CD4-positive, alpha-beta T cell treated with Interleukin-15 for 4 hours (primary cell): Measurements from ENCODE around the gene BST2.

Experiments
- DNase-seq: peaks from one replicate; pipeline ENCODE4 v3.0.0-alpha.2; 2020; ENCODE audit warnings: low spot score

The BST2 gene

DNA sequence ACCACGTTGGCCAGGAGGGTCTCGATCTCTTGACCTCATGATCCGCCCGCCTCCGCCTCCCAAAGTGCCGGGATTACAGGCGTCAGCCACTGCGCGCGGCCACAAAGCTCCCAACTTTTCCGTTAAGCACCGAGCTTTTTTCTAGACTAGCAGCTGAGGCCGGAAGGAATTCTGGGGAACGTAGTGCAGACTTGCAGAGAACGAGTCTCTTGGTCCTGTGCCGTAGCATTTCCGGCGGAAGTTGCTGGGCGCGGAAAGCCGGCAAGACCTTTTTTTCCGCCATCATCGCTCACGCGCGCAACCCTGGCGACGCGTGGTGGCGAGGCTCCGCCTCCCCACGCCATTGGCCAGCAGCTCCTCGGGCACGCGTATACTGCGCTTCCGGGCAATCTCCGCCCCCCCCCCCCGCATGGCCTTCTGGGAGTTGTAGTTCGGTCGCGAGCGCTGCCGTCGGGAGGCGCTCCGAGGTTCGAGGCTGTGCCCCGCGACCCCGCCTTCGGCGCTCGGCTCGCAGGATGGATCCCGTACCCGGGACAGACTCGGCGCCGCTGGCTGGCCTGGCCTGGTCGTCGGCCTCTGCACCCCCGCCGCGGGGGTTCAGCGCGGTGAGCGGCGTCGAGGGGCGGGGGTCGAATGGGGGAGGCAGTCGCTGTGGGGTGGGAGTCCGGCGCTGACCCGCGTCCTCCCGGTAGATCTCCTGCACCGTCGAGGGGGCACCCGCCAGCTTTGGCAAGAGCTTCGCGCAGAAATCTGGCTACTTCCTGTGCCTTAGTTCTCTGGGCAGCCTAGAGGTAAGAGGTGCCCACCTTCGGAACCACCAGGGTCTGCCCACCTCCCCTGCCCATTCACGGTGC is 14.4 kb upstream of the BST2 start, which contains the start of gene MVB12A:
Gene MVB12A (plus strand): TSS at position 427 of the 854 bp plus-strand sequence. CDS start 89 bp downstream, at position 516.
- DNase-seq: peak; percentile 97

DNA sequence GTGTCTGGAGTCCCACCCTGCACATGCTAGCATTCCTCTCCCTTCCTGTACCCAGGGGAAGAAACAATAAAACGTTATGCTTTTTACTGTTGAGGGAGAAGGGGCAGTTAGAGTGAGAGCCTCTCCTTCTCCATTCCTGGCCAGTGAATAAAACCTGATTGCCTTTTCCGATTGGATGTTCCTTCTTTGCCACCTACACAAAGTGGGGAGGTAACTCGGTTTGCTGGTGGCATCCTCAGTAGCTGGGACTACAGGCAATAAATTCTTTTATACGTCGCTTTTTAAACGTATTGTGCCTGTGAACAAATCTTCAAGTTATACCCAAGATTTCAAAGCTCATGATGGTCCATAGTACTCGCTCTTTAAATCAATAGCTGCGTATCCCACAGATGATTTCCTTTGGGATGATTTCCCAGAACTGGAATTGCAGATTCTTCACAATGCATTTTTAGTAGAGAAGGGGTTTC is 13.8 kb upstream of the BST2 start:
- no peak for DNase-seq

- DNase-seq: no peak
These were observed 13.3 kb upstream of the BST2 start for GRCh38 chr19:17418710-17419109.

DNA sequence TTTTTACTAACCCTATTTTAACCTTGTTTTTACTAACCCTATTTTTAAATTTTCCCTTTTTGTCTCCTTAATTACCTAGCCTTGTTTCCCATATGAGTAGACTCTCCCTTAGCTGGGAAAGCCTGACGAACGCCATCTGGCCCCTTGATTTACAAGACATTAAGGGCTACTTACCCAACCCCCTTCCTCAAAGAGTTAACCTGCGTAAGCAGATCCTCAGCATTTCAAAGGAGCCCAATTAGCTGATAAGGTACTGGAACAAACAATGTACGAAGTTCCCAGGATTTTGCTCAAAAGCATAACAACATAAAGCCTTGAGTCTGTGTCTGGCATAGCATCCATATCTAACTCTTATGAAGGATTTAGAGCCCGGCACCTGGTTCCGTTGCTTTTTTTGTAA is 9.7 kb upstream of the BST2 start:
- DNase-seq: no peak

GRCh38 chr19:17414097-17414496 is 8.7 kb upstream of the BST2 start:
- DNase-seq: no peak

DNA sequence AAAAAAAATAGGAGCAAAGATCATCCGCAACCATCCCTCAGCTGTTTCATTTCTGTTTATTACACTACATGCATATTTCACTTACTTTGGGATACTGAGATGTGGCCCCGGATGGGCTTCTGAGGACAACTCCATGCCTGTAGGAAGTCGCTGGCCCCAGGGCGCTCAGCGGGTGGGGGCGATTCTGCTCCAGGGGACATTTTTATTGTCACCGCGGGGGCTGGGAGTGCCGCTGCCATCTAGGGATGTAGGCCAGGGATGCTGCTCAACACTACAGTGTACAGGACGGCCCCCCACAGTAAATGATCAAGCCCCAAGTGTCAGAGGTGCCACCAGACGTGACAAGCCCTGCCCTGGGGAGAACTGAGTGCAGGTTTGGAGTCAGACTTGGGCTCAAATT is 6.4 kb upstream of the BST2 start:
- no peak for DNase-seq

- DNase-seq: no peak
These were observed 4.6 kb upstream of the BST2 start for GRCh38 chr19:17409990-17410389.

DNA sequence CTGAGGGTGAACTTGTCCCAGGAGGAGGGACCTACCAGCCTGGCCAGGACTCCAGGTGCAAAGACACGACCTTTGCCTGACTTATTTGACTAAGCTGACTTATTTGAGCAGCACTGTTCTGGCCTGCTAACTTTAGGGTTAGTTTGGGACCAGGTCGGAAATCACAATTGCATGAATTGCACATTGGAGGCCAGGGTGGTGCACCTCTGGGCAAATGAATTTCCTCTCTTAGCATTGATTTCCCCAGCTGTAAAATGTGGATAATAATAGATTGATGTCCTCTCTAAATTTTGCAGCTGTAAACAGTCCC is 1.4 kb upstream of the BST2 start:
- no peak for DNase-seq

DNA sequence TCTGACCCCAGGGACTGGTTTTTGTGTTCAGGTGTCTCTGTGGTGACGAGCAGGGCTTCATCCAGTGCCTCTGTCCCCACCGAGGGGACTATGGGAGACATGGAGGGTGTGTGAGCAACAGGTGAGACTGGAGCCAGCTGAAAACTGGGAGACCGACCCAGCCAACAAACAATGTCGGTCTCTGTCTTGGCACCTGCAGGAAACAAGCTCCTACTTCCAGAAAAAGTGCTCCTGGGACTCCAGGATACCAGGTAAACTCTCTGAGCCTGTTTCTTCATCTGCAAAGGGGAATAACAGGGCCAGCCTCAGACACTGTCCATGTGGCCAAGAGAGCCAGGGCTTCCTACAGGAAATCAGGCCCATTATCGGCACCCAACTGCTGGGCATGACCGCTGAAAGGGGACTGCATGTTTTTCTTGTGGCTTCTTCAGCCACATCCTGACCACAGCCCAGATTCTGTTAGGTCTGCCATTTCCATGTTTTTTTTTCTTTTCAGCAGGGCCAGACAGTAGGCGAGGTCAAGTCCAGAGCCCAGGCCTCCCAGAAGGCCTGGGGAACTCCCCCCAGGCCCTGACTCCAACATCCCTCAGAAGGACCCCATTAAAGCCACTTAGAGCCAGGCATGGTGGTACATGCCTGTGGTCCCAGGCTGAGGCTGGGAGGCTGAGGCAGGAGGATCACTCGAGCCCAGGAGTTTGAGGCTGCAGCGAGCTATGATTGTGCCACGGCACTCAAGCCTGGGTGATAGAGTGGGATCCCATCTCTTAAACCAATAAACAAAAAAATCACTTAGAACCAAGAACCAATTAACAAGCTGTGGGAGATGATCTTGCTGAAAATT is 836 bp upstream of the BST2 start:
- DNase-seq: no peak

- no peak for DNase-seq
These were observed 695 bp downstream of the BST2 start for GRCh38 chr19:17404621-17405249.

- DNase-seq: no peak
These were observed 1.4 kb downstream of the BST2 start for GRCh38 chr19:17404015-17404414.

- no peak for DNase-seq
These were observed 2.2 kb downstream of the BST2 start for GRCh38 chr19:17402982-17403855.

- DNase-seq: no peak
These were observed 3.8 kb downstream of the BST2 start for GRCh38 chr19:17401628-17402027.

DNA sequence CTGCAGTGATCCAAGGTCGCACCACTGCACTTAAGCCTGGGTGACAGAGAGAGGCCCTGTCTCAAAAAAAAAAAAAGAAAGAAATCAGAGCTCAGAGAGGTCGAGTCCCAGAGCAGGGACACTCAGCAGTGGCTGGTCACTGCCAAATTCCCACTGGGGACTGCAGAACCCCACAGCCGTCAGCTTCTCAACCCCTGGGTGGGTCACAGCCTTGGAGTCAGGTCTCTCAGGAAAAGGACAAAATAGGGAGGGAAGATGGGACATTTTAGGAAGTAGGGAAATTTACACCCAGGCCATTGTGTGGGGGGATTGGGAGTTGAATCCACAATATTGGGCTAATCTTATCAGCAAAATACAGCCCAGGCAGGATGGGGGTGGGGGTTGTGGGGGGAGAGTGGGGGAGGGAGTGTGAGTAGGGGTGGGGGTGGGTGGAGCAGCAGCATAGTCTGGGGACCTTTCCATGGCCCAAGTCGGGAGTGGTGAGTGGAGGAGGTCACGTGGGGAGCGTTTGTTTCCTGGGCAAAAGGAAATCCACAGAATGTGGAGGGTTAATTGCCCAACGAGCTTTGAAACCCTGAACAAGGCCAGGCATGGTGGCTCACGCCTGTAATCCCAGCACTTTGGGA is 6.4 kb downstream of the BST2 start:
- DNase-seq: no peak

DNA sequence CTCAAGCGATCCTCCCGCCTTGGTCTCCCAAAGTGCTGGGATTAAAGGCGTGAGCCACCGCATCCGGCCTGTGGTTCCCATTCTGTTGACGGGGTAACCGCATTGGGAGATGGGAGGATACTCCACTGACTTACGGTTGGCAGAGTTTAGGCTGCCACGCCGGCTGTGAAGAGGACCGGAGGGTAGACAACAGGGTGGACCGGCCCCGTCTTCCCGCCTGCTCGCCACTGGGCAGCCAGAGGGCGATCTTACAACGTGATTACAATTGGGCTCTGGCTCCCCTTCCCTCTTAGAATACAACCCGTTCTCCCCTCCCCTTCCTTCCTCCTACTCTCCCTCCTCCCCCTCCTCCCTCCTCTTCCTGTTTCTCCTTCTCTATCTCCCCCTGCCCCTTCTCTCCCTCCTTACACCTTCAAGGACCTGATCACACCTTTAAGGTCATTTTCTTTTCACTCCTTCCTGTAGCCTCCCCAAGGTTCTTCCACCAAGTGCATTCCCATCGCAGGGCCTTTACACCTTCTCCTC is 10.5 kb downstream of the BST2 start:
- peak; percentile 70 for DNase-seq

DNA sequence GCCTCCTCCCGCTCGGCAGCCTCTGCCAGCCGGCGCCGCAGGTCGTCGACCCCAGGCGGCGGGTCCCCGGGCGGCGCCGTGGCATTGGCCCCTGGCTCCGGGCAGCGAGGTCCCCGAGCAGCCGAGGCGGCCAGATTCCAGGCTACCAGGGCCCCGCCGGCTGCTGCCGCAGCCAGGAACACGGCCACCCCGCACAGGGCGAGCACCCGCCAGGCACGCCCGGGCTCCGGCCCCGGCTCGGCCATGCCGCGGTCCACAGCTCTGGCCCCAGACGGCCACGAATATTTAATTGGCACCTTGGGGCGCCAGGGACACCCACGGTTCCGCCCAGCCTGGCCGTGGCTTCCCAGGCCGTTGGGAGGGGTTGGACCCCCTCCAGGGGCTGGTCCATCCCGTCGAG is 11.5 kb downstream of the BST2 start, which contains the start of gene CCDC194:
Gene CCDC194 (minus strand): TSS at position 283 of the 400 bp plus-strand sequence. CDS start 38 bp downstream, at position 245.
- DNase-seq: no peak

- DNase-seq: no peak
These were observed 12.4 kb downstream of the BST2 start for GRCh38 chr19:17393002-17393401.

DNA sequence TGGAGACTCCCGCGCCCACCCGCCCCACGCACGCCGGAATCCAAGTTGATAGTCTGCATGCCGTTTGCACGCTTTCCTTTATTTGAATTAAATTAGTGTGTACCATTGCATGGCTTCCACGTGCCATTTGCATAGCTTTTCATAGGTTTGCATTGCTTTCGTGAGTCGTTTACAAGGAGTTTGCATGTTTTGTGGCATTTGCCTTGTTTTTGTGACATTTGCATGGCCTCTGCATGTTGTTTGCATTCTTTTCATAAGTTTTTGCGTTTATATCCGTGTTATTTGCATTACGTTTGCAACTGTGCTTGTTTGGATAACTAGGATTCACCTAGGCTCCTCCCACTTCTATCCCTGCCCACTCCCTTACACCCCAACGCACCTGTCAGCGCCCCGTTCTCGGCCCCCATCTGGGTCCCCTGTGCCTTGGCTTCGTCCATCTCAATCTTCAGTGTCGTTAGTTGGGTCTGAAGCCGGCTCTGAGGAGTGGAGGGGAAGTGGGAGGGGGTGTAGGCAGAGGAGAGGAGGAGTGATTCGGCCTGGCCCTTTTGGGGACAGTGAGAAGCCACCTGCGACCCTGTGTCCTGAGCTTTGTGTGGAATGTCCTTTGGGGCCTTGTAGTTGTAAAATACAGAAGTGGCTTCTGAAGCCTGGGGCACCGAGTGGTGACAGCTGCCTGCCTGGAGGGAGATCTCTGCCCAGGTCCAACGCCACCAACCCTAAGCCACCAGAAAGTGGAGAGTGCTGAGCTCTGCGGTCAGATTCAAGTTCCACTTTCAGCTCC is 13.9 kb downstream of the BST2 start:
- no peak for DNase-seq

DNA sequence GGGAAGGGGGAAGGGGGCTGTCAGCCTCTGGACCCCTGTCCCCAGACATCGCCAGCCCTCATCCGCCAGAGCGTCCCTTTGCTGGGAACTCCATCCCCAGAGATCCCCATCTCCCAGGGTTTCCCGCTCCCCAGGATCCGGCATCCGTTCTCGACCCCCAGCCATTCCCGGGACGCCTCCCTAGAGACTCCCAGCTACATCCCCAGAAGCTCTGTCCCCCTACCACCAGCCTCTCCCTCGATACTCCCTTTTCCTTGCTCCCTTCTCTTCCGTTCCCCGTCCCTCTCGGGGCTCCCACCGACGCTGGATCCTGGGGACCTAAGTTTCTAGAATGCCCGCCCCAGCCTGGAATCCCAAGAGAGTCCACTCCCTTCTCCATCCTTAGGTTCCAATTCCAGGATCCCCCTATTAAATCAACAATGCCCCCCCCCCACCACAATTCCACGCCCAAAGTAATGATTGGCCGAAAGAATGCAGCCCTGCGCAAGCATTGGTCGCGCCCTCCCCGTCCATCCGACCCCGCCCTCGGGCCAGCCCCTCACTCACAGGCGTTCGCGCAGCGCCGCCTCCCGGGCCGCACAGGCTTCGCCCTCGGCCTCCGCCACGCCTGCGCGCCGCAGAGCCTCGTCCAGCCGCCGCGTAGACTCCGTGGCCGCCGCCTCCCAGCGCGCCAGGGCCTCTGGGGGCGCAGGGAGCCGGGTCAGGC is 14.6 kb downstream of the BST2 start:
- peak; percentile 80 for DNase-seq
